GM18505 (cell line): Measurements from ENCODE around the gene MMGT1.

Experiments used
- ATAC-seq: cut with Tn5 transposase; IDR thresholded peaks from one replicate; pipeline ENCODE4 v1.9.1; 2021; ENCODE audit not compliant: unreplicated experiment
- POLR2A ChIP-seq: IDR thresholded peaks from 4 replicates; pipeline ENCODE4 v1.6.1; 2011; ENCODE audit warnings: borderline replicate concordance; ENCODE audit not compliant: insufficient read depth, insufficient read length; ENCODE audit errors: extremely low read depth

The MMGT1 gene

DNA sequence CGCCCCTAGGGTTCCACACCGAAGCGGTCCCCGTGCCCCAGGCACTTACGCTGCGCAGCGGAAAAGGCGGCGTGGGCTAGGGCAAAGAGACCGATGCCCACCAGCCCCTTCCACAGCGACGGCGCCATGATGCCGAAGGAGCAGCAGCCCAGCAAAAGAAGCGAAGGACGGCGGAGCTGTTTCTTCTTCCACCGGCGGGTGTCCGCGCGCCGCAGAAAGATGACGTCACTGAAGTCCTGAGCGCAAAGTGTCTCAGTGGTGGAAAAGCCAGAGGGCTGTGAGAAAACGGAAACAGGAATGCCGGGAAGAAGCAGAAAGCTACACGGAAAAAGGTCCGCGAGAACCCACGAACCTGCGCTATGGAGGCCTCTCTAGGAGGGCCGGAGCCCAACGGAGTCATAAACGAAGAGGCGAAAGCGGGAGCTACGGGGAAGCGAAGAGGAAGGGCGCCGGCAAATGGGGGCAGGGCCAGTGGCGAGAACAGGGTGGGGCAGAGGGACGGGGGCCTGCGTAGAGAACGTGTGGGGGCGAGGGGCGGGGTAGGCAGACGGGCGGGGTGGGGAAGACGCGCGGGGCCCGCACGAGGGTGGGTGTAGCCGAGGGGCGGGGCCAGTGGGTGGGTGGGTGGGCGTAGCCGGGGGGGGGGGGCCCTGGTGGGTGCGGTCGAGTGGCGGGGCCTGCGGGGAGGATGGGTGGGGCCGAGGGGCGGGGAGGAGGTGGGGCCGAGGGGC is at the start of gene MMGT1:
Gene MMGT1 (minus strand): TSS at position 441 of the 731 bp plus-strand sequence. CDS start 313 bp downstream, at position 128.
- peak; percentile 83 for ATAC-seq
- TF ChIP-seq POLR2A = peak; percentile 72

DNA sequence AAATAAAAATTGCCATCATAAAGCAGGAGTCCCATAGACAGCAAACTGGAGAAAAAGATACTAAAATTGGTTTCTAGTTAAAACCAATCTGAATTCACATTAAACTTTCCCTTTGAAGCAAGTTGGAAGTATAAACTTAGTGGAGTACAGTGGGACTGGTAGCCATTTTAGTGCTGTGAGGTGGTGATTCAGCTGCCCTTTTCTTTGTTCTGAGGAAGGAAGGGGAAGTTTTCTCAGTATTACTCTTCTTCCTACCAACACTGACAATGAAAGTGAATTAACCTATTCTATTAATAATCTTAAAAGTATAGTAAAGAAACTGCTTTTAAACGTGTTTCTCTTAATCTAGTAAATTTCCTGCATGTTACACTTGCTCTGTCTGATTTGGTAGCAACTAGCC is 48.1 kb upstream of the MMGT1 start:
- TF ChIP-seq POLR2A = no peak
- no peak for ATAC-seq

DNA sequence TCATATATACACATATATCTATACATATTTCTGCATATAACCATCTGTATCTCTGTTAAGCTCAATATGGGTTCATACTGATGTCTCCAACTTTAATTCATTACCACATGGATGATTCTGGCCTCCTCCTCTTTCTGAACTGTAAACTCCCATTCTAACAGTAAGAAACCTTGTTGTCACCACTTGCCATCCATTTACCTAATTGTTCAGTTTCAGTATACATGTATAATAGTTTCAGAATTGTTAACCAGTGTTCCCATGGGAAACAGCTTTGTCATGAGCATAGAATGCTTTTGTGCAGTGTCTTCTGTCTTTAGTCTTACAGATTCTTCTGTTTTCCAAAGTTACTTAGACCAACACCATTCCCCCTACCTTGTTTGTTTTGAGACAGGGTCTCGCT is 47.4 kb upstream of the MMGT1 start:
- TF ChIP-seq POLR2A = no peak
- peak; percentile 66 for ATAC-seq

DNA sequence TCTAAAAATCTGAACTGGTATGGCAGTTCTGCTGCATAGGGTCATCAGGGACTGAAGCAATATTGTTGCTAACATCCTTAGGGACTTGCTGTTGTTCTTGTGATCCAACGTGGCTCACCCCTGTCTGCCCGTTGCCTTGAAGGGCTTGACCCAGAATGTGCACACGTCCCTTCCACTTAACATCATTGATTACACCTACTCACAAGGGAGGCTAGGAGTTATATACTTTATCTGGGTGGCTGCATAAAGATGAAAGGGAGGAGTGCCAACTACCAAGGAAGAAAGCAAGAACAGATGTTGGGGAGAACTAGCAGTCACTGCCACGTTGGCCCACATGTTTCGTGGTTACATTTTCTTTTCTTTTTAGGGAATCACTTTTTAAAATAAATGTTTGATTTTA is 45.4 kb upstream of the MMGT1 start:
- no peak for TF ChIP-seq POLR2A
- ATAC-seq = no peak

DNA sequence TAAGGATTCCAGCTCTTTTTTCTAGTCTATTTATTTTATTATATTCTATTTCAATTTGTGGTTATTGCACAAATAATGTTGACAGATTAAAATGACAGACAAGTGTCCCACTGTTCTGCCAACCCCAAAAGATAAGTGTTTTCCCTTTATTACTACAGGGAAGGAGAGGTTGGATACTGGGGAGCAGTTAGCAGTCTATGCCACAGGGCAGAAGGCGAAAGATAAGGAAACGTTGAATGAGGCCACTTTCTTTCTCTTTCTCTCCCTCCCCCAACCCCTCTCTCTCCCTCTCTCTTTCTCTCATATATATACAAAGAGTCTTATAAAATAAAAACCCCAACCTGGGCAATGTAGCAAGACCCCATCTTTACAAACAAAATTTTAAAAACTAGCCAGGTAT is 43.1 kb upstream of the MMGT1 start:
- no peak for ATAC-seq
- TF ChIP-seq POLR2A = no peak

DNA sequence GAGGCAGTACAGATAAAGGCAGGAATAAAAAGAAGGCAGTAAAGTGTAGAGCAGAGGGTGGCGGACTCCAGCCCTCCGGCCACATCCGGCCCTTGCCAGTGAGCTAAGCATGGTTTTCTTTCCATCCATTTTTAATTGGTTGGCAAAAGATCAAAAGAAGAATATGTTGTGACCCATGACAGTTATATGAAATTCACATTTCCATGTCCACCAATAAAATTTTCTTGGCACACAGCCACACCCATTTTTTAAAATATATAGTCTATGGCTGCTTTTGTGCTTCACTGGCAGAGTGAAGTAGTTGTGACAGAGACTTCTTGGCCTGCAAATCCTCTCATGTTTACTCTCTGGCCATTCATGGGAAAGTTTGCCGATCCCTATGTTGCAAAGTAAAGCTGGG is 41.2 kb upstream of the MMGT1 start:
- ATAC-seq = no peak
- no peak for TF ChIP-seq POLR2A

DNA sequence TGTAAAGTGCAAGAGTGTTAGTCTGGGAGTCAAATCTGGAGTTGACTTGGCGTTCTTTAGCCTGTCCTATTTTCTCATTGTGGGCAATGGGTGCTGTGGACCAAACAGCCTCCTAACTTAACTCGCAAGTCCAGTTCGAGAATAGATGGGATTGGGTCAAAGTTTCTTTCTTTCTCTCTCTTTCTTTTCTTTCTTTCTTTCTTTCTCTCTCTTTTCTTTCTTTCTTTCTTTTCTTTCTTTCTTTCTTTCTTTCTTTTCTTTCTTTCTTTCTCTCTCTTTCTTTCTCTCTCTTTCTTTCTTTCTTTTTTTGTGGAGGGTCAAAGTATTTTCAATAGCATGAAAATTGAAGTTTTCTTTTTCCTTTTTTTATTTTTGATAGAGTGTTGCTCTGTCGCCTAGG is 14.5 kb upstream of the MMGT1 start:
- TF ChIP-seq POLR2A = no peak
- no peak for ATAC-seq

DNA sequence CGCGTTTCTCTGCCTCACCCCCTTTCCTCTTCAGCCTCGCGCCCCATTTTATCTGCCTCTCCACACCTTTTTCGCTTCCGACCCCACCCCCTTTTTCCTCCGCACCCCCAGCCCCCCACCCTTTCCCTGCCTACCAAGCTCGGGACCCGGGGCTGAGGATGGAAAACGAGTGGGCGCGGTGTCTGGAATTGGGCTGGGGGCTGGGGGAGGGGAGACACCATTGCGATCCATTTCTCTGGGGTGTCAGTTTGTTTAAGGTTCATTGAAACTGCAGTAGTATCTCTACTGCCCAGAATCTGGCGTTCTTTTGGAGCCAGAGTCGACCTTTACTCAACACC is 12.2 kb upstream of the MMGT1 start:
- TF ChIP-seq POLR2A = no peak
- ATAC-seq = no peak

DNA sequence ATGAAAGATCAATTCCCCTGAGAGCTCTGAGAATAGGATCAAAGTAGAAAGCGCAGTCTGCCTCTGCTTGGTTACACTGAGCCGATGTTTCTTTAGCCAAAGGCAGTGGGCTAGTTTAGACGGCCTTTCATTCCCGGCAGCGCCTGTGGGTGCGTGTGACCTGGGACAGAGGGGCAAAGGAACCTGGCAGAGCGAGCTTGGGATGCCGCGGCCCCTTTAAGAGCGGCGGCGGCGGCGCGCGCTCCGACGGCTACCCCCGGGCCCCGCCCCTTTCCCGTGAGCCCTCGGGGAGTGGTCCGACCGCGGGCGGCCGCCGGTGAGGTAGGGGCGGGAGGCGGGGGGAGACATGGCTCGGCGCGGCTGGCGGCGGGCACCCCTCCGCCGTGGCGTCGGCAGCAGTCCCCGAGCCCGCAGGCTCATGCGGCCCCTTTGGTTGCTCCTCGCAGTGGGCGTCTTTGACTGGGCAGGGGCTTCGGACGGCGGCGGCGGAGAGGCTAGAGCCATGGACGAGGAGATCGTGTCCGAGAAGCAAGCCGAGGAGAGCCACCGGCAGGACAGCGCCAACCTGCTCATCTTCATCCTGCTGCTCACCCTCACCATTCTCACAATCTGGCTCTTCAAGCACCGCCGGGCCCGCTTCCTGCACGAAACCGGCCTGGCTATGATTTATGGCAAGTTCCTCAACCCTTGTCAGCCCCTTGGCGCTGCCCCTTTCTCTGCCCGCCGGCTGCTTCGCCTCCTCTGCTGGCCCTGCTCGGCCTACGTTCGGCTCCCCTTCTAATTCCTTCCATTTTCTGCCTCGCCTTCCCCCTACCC is 11.6 kb upstream of the MMGT1 start, which contains the start of gene SLC9A6:
Gene SLC9A6 (plus strand): TSS at position 279 of the 816 bp plus-strand sequence. CDS start 224 bp downstream, at position 503.
- ATAC-seq = peak; percentile 81
- TF ChIP-seq POLR2A = no peak

DNA sequence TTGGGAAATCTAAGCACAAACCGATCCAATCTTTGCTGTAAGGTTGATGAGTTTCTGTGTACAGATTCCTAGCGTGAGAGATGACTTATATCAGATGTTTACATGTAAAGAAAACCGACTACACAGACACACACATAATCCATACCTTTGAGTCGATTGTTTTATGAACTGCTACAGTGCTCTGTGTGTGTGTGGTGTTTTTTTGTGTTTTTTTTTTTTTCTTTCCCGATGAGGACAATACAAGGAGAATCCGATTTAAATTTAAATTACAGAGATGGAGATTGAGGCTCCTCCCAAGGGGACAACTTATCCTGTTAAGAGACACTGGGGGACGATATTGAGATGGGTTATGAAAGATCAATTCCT is 11.0 kb upstream of the MMGT1 start:
- no peak for TF ChIP-seq POLR2A
- ATAC-seq = no peak

DNA sequence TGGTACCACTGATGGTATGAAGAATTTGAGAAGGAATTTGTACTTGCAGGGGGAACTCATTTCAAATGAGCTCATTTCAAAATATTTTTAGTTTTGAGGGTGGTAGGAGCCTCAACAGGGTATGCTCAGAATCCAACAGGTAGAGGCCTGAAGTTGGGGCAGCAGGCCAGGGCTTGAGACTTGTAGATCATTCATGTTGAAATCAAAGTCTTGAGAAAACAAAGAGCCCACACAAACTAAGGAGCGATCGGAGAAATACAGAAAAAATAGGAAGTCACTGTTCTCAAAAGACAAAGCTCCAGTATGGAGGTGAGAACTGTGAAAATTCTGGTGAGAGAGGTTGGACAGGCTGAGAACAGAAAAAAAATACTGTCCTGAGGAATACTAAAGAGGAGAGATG is 10.5 kb upstream of the MMGT1 start:
- ATAC-seq = no peak
- no peak for TF ChIP-seq POLR2A

DNA sequence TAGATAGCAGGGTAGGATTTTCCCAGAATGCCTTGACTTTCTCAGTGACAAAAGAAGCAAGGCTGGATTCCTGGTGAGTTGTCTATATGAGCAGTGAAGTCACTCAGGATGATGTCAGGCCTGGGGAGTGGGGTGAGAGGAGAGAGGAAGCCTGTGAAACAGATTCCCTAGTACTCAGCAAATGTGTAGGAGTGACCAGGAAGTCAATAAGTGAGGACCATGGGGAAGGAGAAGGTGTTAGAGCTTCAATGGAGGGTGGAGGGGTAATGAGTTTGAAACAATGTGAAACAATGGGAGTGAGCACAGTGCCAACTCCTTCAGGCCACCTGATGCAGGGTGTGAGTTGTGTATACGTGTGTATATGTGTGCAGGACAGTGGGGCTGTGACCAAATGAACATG is 9.1 kb upstream of the MMGT1 start:
- no peak for ATAC-seq
- TF ChIP-seq POLR2A = no peak

DNA sequence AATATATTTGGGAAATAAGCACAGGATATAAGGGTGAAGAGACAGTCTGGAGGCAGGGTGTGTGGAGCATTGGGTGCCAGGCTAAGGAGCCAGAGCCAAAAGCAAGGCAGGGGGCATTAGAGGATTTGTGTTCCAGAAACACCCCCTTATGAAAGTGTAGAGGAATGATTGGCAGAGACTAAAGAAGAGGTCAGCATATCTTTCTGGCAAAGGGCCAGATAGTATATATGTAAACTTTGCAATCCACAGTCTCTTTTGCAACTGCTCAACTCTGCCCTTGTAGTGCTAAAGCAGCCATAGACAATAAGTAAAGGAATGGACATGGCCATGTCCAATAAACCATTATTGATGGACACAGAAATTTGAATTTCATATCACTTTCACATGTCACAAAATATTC is 7.9 kb upstream of the MMGT1 start:
- no peak for ATAC-seq
- TF ChIP-seq POLR2A = no peak

DNA sequence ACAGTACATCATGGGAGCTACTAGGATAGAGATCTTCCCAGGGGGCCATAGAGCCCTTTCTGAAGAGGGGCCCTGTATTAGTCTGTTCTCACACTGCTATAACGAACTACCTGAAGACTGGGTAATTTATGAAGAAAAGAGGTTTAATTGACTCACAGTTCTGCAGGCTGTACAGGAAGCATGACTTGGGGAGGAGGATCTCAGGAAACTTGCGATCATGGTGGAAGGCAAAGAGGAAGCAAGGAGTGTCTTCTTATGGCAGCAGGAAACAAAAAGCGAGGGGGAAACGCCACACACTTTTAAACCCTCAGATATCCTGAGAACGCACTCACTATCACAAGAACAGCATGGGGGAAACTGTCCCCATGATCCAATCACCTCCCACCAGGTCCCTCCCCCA is 7.2 kb upstream of the MMGT1 start:
- TF ChIP-seq POLR2A = no peak
- no peak for ATAC-seq

DNA sequence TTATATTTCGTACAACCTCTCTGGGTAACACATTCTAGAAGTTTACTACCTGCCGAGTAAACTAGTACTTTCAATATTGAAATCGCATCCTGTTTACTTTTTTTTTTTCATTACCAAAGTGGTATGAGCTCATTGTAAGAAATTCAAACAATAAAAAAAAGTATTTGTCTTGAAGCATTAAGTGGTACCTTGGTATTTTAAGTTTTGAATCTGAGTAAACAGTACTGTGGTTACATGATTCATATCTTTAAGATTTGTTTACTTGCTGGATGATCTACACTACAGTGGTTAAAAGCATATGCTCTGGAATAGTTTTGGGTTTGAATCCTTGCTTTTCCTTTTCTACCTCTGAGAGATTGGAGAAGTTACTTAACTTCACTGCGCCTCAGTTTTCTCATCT is 3.8 kb upstream of the MMGT1 start:
- ATAC-seq = no peak

DNA sequence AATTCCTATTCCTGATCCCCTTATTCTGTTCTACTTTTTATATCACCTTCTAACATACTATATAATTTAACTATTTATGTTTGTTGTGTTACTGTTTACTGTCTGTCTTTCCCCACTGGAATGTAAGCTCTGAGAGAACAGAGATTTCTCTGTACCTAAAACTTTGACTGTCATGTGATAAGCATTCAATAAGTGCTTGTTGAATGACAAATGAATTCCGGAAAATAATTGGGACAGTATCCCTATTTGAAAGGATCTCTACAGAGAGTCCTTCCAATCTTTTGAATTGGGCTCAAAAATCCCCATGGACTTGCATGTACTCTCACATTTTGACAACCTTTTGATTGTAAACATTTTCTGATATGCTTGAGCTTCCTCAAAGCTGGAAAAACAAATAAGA is 1.6 kb upstream of the MMGT1 start:
- ATAC-seq = no peak

More for the DNA sequence above, 3.8 kb upstream of the MMGT1 start:
- no peak for TF ChIP-seq POLR2A

More for the DNA sequence above, 1.6 kb upstream of the MMGT1 start:
- no peak for TF ChIP-seq POLR2A
